ENCODE data around the gene TPH1.
A peak's percentile ranks its signal among the peaks of the same experiment; 100 is the strongest.
"Not testable (repeated sequence)": the region's sequence is repeated elsewhere in the genome, so short reads cannot be mapped to it uniquely, and the experiment has no call there.

The TPH1 gene

DNA sequence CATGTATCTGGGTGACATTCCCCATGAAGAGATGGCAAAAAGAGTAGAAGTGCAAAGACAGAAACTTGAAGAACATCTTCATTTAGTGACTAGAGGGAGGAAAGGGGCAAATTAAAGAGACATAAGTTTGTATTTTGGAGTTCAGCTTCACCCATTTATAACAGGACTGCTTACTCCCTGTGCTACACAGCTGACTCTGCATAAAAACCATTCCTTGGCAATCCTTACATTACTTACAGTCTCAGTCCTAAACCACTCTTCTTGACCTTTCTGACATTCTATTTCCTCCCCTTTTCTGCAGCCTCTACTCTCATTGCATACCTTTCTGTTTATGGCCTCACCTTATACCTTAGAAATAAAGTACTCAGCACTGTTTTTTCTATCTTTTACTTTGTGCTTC lies 26.4 kb downstream of the TPH1 start:
- DNase-seq: no peak

DNA sequence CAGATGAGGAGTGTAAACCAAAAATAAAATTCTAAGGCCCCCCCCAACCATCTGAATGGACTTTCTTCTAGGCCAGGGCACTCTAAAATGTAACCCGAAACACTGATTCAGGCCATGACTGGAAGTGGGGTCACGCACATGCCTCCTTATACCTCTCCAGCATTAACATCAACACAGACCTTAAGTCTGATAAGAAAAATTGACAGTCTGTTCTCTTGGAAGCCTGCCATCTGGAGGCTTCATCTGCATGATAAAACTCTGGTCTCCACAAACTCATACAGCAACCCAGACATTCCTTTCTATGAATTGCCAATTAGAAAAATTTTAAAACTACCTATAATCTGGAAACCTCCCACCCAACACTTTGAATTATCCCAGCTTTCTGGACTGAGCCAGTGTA lies 29.3 kb downstream of the TPH1 start:
- no peak for DNase-seq

DNA sequence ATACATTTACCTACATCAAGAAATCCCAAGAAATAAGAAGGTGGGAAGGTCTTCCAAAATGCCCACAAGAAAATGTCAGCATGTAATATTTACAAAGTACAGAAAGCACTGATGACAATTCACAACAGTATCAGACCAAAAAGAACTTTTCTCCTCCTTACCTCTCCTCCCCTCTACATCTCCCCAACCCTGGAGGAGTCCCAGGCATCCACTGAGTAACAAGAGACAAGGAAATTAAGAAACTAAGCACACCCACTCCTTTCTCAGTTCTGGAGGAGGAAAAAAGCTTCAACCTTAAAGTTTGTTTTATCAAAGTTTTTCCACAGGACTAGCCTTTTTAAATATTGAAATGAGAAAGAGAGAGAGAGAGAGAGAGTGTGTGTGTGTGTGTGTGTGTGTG lies 31.2 kb downstream of the TPH1 start:
- no peak for DNase-seq

DNA sequence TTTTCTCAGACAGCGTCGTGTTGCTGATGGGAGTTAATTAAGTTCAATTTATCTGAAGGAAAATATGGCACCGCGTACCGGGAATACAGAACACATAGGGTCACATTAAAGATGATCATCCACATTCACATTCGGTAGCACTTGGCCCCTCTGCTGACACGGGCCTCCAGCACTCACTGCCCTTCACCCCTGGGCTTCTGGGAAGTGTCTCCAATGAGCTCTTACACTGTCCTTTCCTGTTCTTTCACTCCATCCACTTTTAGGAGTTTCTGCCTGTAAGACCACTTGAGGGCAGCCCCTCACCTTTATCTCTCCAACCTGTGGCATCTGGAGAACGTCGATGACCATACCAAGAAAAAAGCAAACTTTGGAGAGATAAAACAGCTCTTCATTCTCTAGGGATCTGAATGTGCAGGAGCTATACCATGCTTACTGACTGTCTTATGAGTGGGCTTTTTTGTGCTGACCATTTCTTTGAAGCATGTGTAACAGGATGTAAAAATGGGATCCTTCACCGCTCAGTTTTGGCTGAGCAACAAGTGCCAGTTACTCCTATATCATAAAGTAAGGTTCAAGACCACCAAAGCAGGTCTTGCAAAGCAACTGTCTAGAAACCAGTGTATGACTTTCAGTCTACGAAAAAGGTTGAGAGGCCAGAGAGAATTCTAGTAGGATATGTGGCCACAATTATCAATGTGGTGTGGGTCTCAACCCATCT lies 32.1 kb downstream of the TPH1 start:
- DNase-seq: peak; percentile 69

DNA sequence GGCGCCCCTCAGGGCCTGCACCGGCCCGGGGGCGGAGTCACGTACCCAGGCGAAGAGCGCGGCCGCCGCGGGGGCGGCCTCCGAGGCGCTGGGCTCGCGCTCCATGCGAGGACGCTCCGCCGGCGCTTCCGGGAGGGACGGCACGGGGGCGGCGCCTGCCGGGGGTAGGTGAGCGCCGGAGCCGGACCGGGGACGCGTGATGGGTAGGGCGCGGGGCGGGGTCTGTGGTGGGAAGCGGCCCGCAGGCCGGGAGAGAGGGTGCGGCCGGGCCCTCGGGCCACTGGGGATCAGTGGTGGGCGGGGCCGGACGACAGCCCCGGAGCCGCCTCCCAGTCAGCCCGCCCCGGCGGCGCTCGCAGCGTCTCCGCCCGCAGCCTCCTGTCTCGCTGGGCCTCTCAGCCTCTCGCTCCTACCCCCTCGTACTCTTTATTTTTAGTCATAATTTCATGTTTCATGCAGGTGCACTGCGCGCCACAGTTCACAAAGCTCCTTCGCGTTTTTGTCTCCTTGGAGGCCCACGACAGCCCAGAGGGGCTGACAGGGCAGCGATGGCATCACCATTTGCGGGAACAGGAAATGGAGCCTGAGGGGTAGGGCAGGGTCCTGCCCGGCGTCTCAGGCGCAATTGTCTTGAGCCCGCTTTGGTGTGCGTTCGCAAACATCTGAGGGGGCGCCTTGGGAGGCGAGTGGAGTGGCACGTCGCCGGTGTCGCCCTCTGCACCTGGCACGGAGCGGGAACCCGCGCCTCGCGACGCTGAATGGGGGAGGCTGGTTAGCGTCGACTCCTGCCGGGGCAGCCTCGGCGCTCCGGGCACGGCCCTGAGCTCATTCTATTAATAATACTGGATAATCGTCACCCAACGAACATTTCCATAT lies 32.9 kb downstream of the TPH1 start, which contains the start of gene SERGEF:
SERGEF (minus strand) TSS at position 142 of the 876 bp plus-strand sequence; CDS start at position 105, 37 bp downstream.
- peak; percentile 99 for DNase-seq

DNA sequence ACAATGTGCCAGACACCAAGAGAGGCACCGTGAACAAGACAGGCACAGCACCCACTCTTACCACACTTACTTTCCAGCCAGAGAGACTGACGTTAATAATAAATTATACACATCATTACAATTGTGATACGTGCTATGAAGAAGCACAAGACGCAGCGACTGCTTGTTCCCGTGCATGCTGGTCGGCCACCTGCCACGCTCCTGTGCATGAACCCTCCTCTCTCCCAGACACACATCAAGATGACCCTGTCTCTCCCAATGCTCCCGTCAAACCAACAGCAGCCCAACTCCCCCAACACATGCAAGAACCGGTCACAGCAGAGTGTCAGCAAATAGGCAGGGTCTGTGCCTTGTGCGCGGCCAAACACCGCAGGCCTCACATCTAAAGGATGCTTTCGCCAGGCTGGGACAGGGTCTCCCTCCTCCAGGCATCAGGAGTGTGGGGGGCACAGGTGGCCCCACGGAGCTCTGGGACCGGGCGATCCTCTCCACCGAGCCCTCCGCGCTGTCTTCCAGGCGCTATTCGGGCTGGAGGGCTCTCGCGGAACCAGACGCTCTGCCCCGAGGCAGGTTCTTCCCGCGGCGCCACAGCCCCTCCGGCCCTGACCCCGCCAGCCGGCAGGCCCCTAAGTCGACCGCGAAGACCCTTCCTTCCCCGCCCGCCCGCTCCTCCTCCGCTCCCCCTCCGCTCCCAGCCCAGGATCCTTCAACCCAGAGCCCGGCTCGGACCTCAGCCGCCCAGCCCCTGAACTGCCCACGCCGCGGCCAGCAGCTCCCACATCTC lies 33.8 kb downstream of the TPH1 start:
- peak; percentile 68 for DNase-seq

DNA sequence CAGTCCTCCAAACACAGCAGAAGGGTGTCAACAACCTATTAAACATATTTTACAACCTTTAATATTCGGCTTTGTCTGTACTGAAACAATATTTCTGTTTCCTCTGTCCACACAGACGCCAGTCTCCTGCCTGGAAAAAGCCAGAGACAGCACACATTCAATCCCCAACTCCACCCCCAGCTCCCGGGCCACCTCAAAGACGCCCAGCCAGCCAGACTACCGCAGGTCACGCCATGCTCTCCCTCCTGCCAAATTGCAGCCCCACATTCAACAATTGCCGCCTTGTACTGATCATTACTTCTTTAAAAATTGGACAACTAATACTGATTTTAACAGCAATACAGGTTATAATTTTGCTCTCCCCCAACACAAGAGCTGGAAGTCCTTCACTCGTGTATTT lies 34.4 kb downstream of the TPH1 start:
- peak; percentile 29 for DNase-seq

DNA sequence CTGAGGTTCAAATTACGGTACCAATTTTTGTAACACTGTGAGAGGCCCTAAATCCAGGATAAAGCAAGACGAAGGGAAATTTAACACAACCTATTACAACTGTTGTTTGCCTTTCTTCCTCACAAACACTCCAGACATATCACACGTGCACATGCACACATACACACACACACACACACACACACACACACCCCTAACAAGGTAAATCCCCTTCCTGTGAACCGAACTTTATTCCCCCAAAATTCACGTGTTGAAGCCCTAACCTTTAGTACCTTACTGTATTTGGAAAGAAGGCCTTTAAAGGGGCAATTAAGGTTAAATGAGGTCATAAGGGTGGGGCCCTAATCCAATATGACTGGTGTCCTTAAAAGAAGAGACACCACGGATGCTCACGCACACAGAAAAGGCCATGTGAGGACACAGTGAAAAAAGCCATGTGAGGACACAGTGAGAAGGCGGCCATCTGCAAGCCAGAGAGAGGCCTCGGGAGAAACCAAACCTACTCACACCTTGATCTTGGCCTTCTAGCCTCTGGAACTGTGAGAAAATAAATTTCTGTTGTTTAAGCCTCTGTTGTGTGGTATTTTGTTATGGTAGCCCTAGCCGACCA lies 35.0 kb downstream of the TPH1 start:
- DNase-seq: peak; percentile 24

DNA sequence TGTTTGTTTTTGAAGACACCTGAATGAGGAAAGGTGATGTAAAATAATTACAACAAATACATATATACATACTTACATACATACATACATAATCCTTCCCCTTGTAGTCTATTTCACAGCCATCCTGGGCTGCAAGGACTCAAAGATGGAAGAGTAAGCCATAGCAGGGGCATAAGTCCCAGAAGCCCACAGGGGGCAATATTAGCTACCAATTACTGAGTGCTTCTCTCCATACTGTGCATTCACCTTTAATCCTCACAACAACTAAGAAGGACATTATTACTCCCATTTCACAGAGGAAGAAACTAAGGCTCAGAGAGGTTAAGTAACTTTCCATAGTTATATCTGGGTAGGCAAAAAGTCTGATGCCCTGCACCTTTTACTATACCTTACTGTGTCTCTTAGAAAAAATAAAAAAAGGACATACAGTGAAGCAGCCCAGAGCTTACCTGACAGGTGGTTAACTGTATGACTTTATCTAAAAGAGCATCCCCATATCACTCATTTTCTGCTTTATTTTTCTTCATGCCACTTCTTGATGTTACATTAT lies 35.9 kb downstream of the TPH1 start:
- no peak for DNase-seq

DNA sequence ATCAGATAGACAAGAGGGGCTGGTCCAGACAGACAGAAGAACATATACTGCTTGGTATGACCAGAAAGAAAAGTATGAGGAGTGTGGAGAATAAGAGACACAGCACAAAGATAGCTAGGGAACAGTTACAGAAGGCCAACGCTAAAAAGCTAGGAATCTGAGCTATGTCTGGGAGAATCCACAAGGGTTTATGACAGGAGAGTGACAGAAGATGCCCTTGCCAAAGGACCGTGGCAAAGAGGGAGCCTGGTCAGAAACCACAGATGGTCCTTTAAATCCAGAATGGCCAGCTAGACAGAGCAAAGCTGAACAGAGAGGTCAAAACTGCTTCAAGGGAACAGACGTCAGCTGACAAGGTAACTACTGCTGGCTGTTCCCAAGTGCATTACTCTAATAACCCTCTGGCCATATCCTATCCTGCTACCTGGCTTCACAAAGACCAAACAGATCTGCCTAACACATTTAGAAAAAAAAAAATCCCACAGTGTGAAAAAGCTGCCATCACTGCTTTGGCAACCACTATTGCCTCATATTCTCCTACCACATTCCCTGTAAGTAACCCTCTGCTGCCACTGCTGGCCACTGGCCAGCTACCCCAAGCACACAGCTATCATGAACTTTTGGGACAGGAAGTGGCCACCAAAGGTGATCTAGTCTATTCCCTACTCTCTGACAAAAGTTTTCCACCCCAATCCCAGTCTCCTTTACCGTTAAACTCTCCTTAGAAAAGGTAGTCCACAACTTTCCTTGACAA lies 40.5 kb downstream of the TPH1 start:
- DNase-seq: peak; percentile 10

DNA sequence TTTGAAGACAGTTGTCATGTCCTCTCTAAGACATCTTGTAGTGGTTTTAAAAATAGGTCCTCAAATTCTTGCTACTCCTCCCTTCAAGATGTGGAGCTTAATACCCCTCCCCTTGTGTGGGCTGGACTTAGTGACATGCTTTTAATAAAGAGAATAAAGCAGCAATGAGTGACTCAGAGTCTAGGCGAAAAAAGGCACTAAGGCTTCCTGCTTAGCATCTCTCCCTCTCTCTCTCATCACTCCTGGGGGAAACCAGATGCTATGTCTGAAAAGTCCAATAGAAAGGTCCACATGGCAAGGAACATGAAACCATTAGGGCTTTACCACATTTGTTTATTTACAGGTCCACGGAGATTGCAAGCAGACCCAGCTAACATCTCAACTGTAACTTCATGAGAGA lies 44.9 kb downstream of the TPH1 start:
- DNase-seq: peak; percentile 31

DNA sequence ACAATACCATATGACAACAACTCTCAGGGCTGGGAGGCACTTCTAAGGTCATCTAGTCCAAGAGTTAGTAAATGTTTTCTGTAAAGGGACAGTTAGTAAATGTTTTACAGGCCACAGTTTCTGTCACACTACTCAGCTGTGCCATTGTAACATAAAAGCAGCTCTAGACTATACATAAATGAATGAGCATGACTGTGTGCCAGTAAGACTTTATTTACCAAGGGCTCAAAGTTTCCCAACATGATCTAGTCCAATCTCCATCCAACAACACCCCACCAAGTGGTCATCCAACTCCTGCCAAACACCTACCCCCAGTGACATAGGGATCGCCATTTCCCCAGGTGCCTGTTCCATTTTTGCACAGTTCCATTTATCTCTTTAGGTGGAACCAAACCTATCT lies 45.3 kb downstream of the TPH1 start:
- DNase-seq: peak; percentile 31

DNA sequence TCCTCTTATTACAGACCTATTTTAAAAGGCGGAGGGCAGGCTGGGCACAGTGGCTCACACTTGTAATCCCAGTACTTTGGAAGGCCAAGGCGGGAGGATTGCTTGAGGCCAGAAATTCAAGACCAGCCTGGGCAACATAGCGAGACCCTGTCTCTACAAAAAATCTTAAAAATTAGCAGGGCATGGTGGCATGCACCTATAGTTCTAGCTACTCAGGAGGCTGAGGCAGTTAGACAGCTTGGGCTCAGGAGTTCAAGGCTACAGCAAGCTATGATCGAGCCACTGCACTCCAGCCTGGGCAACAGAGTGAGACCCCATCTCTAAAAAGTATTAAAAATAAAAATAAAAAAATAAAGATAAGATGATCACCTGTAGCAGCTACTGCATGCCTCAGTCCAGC lies 45.9 kb downstream of the TPH1 start:
- DNase-seq: not testable (repeated sequence)

All from DMS53 (cell line).